ENCODE data around the gene CCT2. TPM values are rescaled to one million over a fixed set of nuclear protein-coding genes. Genes with fewer than 3 reads are reported as not detected.

Gene CCT2
- total and polyA plus RNA-seq, 10 of the 15 experiments (the other 5 are each of a cell fraction or from before 2014, with no cell fraction given): 242 to 418 (median 348) TPM

DNA sequence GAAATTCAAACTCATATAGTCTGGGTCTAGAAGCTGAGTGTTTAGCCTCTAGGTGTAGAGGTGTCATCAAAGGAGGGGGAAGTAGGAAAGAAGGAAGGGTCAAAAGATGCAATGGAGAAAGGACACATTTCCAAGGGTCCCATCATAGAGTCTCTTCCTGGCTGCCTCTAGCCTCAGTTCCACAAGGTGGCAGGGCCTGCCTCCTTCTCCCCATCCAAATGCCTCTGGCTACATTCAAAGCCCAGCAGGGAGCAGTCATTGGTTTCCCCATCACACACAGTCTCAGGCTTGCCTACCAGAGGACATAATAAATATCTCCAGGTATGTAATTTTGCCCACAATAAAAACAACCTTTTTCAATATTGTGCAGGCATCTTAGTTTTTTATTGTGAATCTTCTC is 2.1 kb upstream of the CCT2 start:
- Histone ChIP-seq H3K9me3 (replicated peaks; ENCODE audit: control insufficient read depth, insufficient read depth, low read length) (no peaks in the 10 kb centered on the region), H3K36me3 (ENCODE audit: control insufficient read depth in 2 of 2, insufficient read depth in 2 of 2, low read length in 1 of 2) (peaks cover 0 to 10% of the 10 kb centered on the region in 2 experiments; a peak in 3 of 4 replicates), H3K79me2 (ENCODE audit: control insufficient read depth, insufficient read depth, low read length) (peaks cover 22% of the 10 kb centered on the region), H4K20me1 (ENCODE audit: control insufficient read depth, insufficient read depth) (no peaks in the 10 kb centered on the region), H3K27ac (ENCODE audit: control insufficient read depth, insufficient read depth) (no peak overlapping the region), H3K9ac (ENCODE audit: control insufficient read depth, insufficient read depth, low read length) (no peak overlapping the region), H2AFZ (ENCODE audit: control insufficient read depth, low read depth, low read length) (no peak overlapping the region), H3K4me3 (no peak overlapping the region), H3K4me1 (ENCODE audit: control insufficient read depth, insufficient read depth, low read length) (peaks cover 4% of the 10 kb centered on the region; the same call in 1 of the 2 replicates), H3K27me3 (replicated peaks in 1 of 2; ENCODE audit: control insufficient read depth in 2 of 2, insufficient read depth in 2 of 2, low read length in 1 of 2) (no peaks in the 10 kb centered on the region), H3K4me2 (ENCODE audit: control insufficient read depth, insufficient read depth) (no peak overlapping the region)
- ATAC-seq: no peak
- RAD21 ChIA-PET (ENCODE audit: unreplicated experiment): interaction anchor here (1.3 kb wide), 1 partner anchor 12 kb away, joined by 3 read pairs; no protein-coding TSS in a partner anchor
- TF ChIP-seq EZH2 (IDR thresholded peaks at IDR 0.05; ENCODE audit: borderline replicate concordance, control insufficient read depth, low read depth, low read length): no peak
- no peak for TF ChIP-seq SREBF1 (IDR thresholded peaks at IDR 0.05; ENCODE audit: low read length)
- TF ChIP-seq, protein P1, sequence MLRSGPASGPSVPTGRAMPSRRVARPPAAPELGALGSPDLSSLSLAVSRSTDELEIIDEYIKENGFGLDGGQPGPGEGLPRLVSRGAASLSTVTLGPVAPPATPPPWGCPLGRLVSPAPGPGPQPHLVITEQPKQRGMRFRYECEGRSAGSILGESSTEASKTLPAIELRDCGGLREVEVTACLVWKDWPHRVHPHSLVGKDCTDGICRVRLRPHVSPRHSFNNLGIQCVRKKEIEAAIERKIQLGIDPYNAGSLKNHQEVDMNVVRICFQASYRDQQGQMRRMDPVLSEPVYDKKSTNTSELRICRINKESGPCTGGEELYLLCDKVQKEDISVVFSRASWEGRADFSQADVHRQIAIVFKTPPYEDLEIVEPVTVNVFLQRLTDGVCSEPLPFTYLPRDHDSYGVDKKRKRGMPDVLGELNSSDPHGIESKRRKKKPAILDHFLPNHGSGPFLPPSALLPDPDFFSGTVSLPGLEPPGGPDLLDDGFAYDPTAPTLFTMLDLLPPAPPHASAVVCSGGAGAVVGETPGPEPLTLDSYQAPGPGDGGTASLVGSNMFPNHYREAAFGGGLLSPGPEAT (IDR thresholded peaks at IDR 0.05; ENCODE audit: low read depth): no peak
- TF ChIP-seq, protein P2, sequence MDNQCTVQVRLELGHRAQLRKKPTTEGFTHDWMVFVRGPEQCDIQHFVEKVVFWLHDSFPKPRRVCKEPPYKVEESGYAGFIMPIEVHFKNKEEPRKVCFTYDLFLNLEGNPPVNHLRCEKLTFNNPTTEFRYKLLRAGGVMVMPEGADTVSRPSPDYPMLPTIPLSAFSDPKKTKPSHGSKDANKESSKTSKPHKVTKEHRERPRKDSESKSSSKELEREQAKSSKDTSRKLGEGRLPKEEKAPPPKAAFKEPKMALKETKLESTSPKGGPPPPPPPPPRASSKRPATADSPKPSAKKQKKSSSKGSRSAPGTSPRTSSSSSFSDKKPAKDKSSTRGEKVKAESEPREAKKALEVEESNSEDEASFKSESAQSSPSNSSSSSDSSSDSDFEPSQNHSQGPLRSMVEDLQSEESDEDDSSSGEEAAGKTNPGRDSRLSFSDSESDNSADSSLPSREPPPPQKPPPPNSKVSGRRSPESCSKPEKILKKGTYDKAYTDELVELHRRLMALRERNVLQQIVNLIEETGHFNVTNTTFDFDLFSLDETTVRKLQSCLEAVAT (IDR thresholded peaks at IDR 0.05): no peak
- TF ChIP-seq HDGF (IDR thresholded peaks at IDR 0.05): no peak
- no peak for TF ChIP-seq ETV6 (conservative IDR thresholded peaks at IDR 0.05 in 1 of 2, IDR thresholded peaks at IDR 0.05 in 1 of 2; ENCODE audit: borderline replicate concordance in 1 of 2, low read depth in 1 of 2)
- TF ChIP-seq, protein P3, sequence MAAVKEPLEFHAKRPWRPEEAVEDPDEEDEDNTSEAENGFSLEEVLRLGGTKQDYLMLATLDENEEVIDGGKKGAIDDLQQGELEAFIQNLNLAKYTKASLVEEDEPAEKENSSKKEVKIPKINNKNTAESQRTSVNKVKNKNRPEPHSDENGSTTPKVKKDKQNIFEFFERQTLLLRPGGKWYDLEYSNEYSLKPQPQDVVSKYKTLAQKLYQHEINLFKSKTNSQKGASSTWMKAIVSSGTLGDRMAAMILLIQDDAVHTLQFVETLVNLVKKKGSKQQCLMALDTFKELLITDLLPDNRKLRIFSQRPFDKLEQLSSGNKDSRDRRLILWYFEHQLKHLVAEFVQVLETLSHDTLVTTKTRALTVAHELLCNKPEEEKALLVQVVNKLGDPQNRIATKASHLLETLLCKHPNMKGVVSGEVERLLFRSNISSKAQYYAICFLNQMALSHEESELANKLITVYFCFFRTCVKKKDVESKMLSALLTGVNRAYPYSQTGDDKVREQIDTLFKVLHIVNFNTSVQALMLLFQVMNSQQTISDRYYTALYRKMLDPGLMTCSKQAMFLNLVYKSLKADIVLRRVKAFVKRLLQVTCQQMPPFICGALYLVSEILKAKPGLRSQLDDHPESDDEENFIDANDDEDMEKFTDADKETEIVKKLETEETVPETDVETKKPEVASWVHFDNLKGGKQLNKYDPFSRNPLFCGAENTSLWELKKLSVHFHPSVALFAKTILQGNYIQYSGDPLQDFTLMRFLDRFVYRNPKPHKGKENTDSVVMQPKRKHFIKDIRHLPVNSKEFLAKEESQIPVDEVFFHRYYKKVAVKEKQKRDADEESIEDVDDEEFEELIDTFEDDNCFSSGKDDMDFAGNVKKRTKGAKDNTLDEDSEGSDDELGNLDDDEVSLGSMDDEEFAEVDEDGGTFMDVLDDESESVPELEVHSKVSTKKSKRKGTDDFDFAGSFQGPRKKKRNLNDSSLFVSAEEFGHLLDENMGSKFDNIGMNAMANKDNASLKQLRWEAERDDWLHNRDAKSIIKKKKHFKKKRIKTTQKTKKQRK (IDR thresholded peaks at IDR 0.05; ENCODE audit: low read depth, low read length): no peak
- TF ChIP-seq, protein P4, sequence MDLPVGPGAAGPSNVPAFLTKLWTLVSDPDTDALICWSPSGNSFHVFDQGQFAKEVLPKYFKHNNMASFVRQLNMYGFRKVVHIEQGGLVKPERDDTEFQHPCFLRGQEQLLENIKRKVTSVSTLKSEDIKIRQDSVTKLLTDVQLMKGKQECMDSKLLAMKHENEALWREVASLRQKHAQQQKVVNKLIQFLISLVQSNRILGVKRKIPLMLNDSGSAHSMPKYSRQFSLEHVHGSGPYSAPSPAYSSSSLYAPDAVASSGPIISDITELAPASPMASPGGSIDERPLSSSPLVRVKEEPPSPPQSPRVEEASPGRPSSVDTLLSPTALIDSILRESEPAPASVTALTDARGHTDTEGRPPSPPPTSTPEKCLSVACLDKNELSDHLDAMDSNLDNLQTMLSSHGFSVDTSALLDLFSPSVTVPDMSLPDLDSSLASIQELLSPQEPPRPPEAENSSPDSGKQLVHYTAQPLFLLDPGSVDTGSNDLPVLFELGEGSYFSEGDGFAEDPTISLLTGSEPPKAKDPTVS (IDR thresholded peaks at IDR 0.05; ENCODE audit: low read depth, low read length): no peak
- POLR2A ChIA-PET: interaction anchor here (1.4 kb wide), 1 partner anchor 11 kb away, joined by 4 read pairs; no protein-coding TSS in a partner anchor
- in situ Hi-C loops (cut with MboI): no loop called here
- CTCF ChIA-PET: interaction anchor here (1.3 to 3.2 kb wide), 4 partner anchors 11 to 225 kb away, joined by 4 to 14 read pairs (median 4); no protein-coding TSS in a partner anchor
- intact Hi-C loops (cut with micrococcal nuclease; ENCODE audit: unreplicated experiment): no loop called here
- no TSS peak for BruUV-seq (replicated peaks)
- no peak for DNase-seq (ENCODE audit: low read depth, low spot score)
- no peak for FAIRE-seq
- SMC1A ChIA-PET (ENCODE audit: uncharacterized antibody, unreplicated experiment): interaction anchor here (5.1 kb wide), 1 partner anchor 12 kb away, joined by 30 read pairs; no protein-coding TSS in a partner anchor
